MM.1S (cell line): Measurements from ENCODE around the gene BIRC6.
"Not testable (repeated sequence)": the region's sequence is repeated elsewhere in the genome, so short reads cannot be mapped to it uniquely, and the experiment has no call there.

Experiments used
- DNase-seq: peaks from one replicate; pipeline ENCODE4 v3.0.0-alpha.2; 2015
- H2AFZ ChIP-seq: fragments of 300-600 bp; sonication (generic); 2 replicates; pipeline ENCODE4 v1.6.0; 2016; ENCODE audit warnings: antibody characterized with exemption, low read length
- H3F3A ChIP-seq: fragments of 300-600 bp; sonication (generic); 2 replicates; pipeline ENCODE4 v1.6.1; 2016; ENCODE audit warnings: mild to moderate bottlenecking, antibody characterized with exemption, low read length, moderate library complexity, mixed read lengths; ENCODE audit not compliant: insufficient read depth
- H3K27ac ChIP-seq: fragments of 300-600 bp; sonication (generic); 2 replicates; pipeline ENCODE4 v1.5.1; 2016; ENCODE audit warnings: mild to moderate bottlenecking, low read length
- H3K27me3 ChIP-seq: fragments of 300-600 bp; sonication (generic); replicated peaks from 2 replicates; pipeline ENCODE4 v1.6.0; 2016; ENCODE audit warnings: low read length; ENCODE audit not compliant: insufficient read depth
- H3K36me3 ChIP-seq: fragments of 300-600 bp; sonication (generic); replicated peaks from 2 replicates; pipeline ENCODE4 v1.6.1; 2016; ENCODE audit warnings: mild to moderate bottlenecking, low read length, mixed read lengths; ENCODE audit not compliant: insufficient read depth
- H3K4me1 ChIP-seq: fragments of 300-600 bp; sonication (generic); 2 replicates; pipeline ENCODE4 v1.6.1; 2016; ENCODE audit warnings: low read length, mixed read lengths
- H3K4me2 ChIP-seq: fragments of 300-600 bp; sonication (generic); 2 replicates; pipeline ENCODE4 v1.6.0; 2016; ENCODE audit warnings: low read depth, low read length
- H3K4me3 ChIP-seq: fragments of 300-600 bp; sonication (generic); 2 replicates; pipeline ENCODE4 v1.5.1; 2016; ENCODE audit warnings: low read length, mixed read lengths
- H3K79me2 ChIP-seq: fragments of 300-600 bp; sonication (generic); 2 replicates; pipeline ENCODE4 v1.6.1; 2016; ENCODE audit warnings: mixed run types, low read length, mixed read lengths
- H3K9ac ChIP-seq: fragments of 300-600 bp; sonication (generic); 2 replicates; pipeline ENCODE4 v1.6.1; 2016; ENCODE audit warnings: low read length, mixed read lengths
- H3K9me2 ChIP-seq: fragments of 300-600 bp; sonication (generic); replicated peaks from 2 replicates; pipeline ENCODE4 v1.6.1; 2016; ENCODE audit warnings: mild to moderate bottlenecking, low read length, mixed read lengths; ENCODE audit not compliant: insufficient read depth
- H3K9me3 ChIP-seq: fragments of 300-600 bp; sonication (generic); replicated peaks from 2 replicates; pipeline ENCODE4 v1.6.1; 2016; ENCODE audit warnings: mild to moderate bottlenecking, low read length, mixed read lengths; ENCODE audit not compliant: insufficient read depth
- H4K20me1 ChIP-seq: fragments of 300-600 bp; sonication (generic); 2 replicates; pipeline ENCODE4 v1.6.1; 2016; ENCODE audit warnings: mild to moderate bottlenecking, low read length, moderate library complexity, mixed read lengths; ENCODE audit not compliant: insufficient read depth
- EZH2 ChIP-seq: fragments of 300-600 bp; sonication (generic); optimal IDR thresholded peaks from 2 replicates; pipeline ENCODE3; 2017; ENCODE audit warnings: low read depth, mild to moderate bottlenecking, antibody characterized with exemption, low read length, mixed read lengths
- EZH2phosphoT487 ChIP-seq: fragments of 300-600 bp; sonication (generic); IDR thresholded peaks from 2 replicates; pipeline ENCODE4 v1.6.1; 2018; ENCODE audit warnings: antibody characterized with exemption, low read length
- TF ChIP-seq, protein P1 (sequence below): fragments of 300-600 bp; sonication (generic); IDR thresholded peaks from 2 replicates; pipeline ENCODE4 v1.5.1; 2016; ENCODE audit warnings: antibody characterized with exemption, low read length, mixed read lengths

BIRC6 gene

DNA sequence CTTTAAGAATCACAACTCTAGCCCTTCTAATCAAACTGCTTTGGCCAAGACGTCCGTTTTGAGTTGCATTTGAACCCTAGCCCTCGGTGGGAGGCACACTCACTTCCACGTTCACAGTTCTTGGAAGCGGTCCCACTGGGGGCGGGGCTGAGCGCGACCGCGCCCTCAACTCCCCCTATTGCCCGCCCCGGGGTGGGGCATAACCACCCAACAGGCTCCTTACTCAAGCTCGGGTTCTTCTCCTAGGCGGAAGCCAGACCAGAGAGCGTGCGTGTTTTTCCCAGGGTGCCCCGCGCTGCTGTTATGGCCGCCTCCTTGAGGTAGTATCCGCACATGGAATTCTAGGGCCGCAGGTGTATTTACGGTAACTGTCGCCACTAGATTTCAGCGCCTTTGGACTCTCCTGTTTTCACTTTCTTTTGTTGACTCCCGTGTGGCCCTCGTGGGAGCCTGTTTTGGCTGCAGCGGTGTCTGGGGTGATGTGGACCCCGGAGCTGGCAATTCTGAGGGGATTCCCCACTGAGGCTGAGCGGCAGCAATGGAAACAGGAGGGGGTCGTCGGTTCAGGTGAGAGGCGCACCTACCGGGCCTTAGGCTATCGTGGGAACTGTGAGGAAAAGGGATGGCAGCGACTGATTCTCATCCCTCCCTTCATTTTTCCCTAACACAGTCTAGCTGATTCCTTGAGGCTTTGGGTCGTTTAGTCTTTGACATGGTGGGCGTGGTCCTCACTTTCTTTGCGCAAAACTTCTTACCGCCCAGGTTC, 271.2 kb downstream of the BIRC6 start, which contains the start of gene TTC27:
TTC27 (plus strand) TSS at position 237 of the 766 bp plus-strand sequence; CDS start at position 480, 243 bp downstream.
- Histone ChIP-seq H3K27ac (peak within 1 kb of the TSS; percentile 29; the same call in 1 of the 2 replicates), H3F3A (peaks cover 7% of the 10 kb centered on the region; the same call in 1 of the 2 replicates)

DNA sequence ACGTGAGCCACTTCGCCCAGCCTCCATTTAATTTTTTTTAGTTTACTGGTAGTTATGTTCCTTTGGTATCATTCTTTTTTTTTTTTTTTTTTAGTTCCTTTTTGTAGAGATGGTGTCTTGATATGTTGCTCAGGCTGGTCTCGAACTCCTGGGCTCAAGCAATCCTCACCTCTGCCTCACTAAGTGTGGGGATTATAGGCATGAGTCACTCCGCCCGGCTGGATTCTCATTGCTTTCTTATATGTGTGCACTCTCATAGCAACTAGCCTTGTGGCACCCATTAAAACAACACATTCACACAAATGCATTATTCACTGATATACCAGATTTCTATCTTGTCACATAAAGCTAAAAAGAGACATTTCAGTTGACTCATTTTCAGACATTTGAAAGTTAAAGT, 275.3 kb downstream of the BIRC6 start:
- H3K9me2 ChIP-seq = no peaks in the 10 kb centered on the region
- H3K4me1 ChIP-seq = no peaks in the 10 kb centered on the region
- 0 out of 2 replicates have a peak, but pooled peaks cover 3% of the 10 kb centered on the region for H3F3A ChIP-seq
- H3K79me2 ChIP-seq = peaks cover 14% of the 10 kb centered on the region
- H3K27me3 ChIP-seq = no peaks in the 10 kb centered on the region
- no peak overlapping the region for H3K4me2 ChIP-seq
- TF ChIP-seq EZH2phosphoT487 = no peak
- TF ChIP-seq, protein P1, sequence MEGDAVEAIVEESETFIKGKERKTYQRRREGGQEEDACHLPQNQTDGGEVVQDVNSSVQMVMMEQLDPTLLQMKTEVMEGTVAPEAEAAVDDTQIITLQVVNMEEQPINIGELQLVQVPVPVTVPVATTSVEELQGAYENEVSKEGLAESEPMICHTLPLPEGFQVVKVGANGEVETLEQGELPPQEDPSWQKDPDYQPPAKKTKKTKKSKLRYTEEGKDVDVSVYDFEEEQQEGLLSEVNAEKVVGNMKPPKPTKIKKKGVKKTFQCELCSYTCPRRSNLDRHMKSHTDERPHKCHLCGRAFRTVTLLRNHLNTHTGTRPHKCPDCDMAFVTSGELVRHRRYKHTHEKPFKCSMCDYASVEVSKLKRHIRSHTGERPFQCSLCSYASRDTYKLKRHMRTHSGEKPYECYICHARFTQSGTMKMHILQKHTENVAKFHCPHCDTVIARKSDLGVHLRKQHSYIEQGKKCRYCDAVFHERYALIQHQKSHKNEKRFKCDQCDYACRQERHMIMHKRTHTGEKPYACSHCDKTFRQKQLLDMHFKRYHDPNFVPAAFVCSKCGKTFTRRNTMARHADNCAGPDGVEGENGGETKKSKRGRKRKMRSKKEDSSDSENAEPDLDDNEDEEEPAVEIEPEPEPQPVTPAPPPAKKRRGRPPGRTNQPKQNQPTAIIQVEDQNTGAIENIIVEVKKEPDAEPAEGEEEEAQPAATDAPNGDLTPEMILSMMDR = no peak
- TF ChIP-seq EZH2 = no peak
- DNase-seq = no peak
- no peak overlapping the region for H3K4me3 ChIP-seq
- H3K36me3 ChIP-seq = no peaks in the 10 kb centered on the region
- H2AFZ ChIP-seq = no peak overlapping the region
- no peak overlapping the region for H3K9ac ChIP-seq
- no peaks in the 10 kb centered on the region for H3K9me3 ChIP-seq
- H4K20me1 ChIP-seq = no peaks in the 10 kb centered on the region
- H3K27ac ChIP-seq = no peak overlapping the region

More for the DNA sequence above, 271.2 kb downstream of the BIRC6 start, which contains the start of gene TTC27:
- Histone ChIP-seq H3K9me3 (no peaks in the 10 kb centered on the region), H3K36me3 (no peaks in the 10 kb centered on the region), H3K4me2 (peak within 1 kb of the TSS; percentile 99), H3K4me3 (peak within 1 kb of the TSS; percentile 94), H3K4me1 (no peaks in the 10 kb centered on the region), H3K9ac (peak within 1 kb of the TSS; percentile 84), H2AFZ (peak within 1 kb of the TSS; percentile 99), H3K27me3 (no peaks in the 10 kb centered on the region), H3K79me2 (peaks cover 14% of the 10 kb centered on the region), H3K9me2 (no peaks in the 10 kb centered on the region), H4K20me1 (no peaks in the 10 kb centered on the region)
- DNase-seq = peak; percentile 97
- TF ChIP-seq EZH2 (no peak), EZH2phosphoT487 (no peak)
- TF ChIP-seq, protein P1 = no peak

DNA sequence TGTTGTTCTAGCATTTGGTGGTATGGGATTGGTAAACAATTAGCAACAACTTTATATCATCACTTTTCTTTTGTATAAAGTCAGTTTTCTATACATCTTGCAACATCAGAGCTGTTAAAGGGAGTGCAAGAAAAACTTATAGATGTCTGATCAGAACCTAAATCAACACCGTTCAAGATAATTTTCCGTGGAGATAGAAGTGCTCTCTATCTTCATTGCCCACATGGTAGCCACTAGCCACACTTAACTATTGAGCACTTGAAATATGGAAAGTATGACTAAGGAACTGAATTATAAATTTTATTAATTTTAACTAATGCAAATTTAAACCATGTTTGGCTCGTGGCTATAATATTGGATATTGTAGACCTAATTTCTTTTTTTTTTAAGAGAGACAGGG, 276.2 kb downstream of the BIRC6 start:
- Histone ChIP-seq H3K27ac (no peak overlapping the region), H3K4me1 (no peaks in the 10 kb centered on the region), H3F3A (no peaks in the 10 kb centered on the region), H3K36me3 (no peaks in the 10 kb centered on the region), H3K9me2 (no peaks in the 10 kb centered on the region), H3K79me2 (peaks cover 14% of the 10 kb centered on the region), H3K9ac (no peak overlapping the region), H3K4me2 (no peak overlapping the region), H2AFZ (no peak overlapping the region), H3K9me3 (no peaks in the 10 kb centered on the region), H3K4me3 (no peak overlapping the region), H4K20me1 (no peaks in the 10 kb centered on the region), H3K27me3 (no peaks in the 10 kb centered on the region)
- TF ChIP-seq EZH2 (no peak), EZH2phosphoT487 (no peak)
- TF ChIP-seq, protein P1 = no peak
- DNase-seq = no peak

DNA sequence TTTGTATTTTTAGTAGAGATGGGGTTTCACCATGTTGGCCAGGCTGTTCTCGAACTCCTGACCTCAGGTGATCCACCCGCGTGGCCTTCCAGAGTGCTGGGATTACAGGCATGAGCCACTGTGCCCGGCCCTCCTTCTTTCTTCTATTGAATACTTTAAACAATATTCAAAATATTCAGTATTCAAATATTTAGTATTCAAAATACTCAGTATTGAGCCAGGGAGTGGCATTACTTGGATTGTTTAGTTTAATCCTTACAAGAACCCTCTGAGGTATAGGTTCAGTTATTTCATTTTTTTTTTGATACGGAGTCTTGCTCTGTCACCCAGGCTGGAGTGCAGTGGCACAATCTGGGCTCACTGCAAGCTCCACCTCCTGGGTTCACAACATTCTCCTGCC, 281.7 kb downstream of the BIRC6 start:
- not testable (repeated sequence) for H2AFZ ChIP-seq, H3K4me2 ChIP-seq, H3K9ac ChIP-seq, H3K36me3 ChIP-seq, H3F3A ChIP-seq, DNase-seq, H3K4me1 ChIP-seq, H3K79me2 ChIP-seq, H3K27me3 ChIP-seq, H3K4me3 ChIP-seq, H3K9me3 ChIP-seq, H4K20me1 ChIP-seq, H3K9me2 ChIP-seq, H3K27ac ChIP-seq
